Diencephalon (tissue), 1 donor: Measurements from ENCODE around the gene DYNLRB1. TPM values are rescaled to one million over a fixed set of nuclear protein-coding genes. Genes with fewer than 3 reads are reported as not detected.

Experiments
- small RNA-seq: library from RNA; depleted of rRNA; stranded (forward); fragments of <200 nt; gene quantifications from one replicate; pipeline ENCODE3, GENCODE V24; 2014
- total RNA-seq: library from RNA; depleted of rRNA; stranded (reverse); fragments of >200 nt; gene quantifications from one replicate; pipeline ENCODE4 v1.2.3, GENCODE V29; 2014

Gene DYNLRB1
- total RNA-seq: 59.5 TPM

GRCh38 chr20:34516247-34517113 is at the start of gene DYNLRB1:
Gene DYNLRB1 (plus strand): TSS chr20:34516422. CDS start chr20:34516459, 37 bp downstream.

GRCh38 chr20:34558320-34559218 is 42.3 kb downstream of the DYNLRB1 start, which contains the start of gene MAP1LC3A:
Gene MAP1LC3A (plus strand): TSS chr20:34558718. CDS start chr20:34558869, 151 bp downstream.

Small RNAs within 50 kb of the gene (small RNA-seq; reads per million reads assigned to genes)
- not detected for gene RF00019

Other genes with a start within 250 kb of the DYNLRB1 start
- gene AHCY, start 213.1 kb upstream of the DYNLRB1 start, total RNA-seq: 58.6 TPM
- 69.7 TPM for gene ITCH, start 153.1 kb upstream of the DYNLRB1 start, total RNA-seq
- gene MAP1LC3A, start 42.3 kb downstream of the DYNLRB1 start, total RNA-seq: 64.6 TPM
- 22.8 TPM for gene PIGU, start 160.7 kb downstream of the DYNLRB1 start, total RNA-seq
- gene TP53INP2, start 187.9 kb downstream of the DYNLRB1 start, total RNA-seq: 8.5 TPM